HepG2 (cell line): ENCODE results near the gene HBQ1. TPM values are rescaled to one million over a fixed set of nuclear protein-coding genes. Genes with fewer than 3 reads are reported as not detected.
"Not testable (repeated sequence)": the region's sequence is repeated elsewhere in the genome, so short reads cannot be mapped to it uniquely, and the experiment has no call there.

Experiments used
- ATAC-seq: fragments of 200-7000 bp; cut with Tn5 transposase; 3 replicates; pipeline ENCODE4 v1.9.1; 2020; ENCODE audit warnings: mild to moderate bottlenecking, moderate library complexity
- BruUV-seq: library from RNA; stranded (reverse); fragments of 400-500 nt; replicated peaks from 2 replicates; lab custom pipeline; 2021; lab: Mats Ljungman, UMichigan
- CTCF ChIA-PET: fragments of 300-600 bp; formaldehyde crosslinking; extraction: SDS; loops from one replicate; lab custom pipeline; 2021; ENCODE audit warnings: low total read pairs, inconsistent platforms, low intra/inter-chr PET ratio; lab: Yijun Ruan, JAX
- POLR2A ChIA-PET: fragments of 350-600 bp; sonication (Branson Sonifier 250); formaldehyde crosslinking; loops from one replicate; lab custom pipeline; 2020; ENCODE audit warnings: antibody characterized with exemption, inconsistent platforms; lab: Yijun Ruan, JAX
- DNase-seq: peaks from one replicate; pipeline ENCODE4 v3.0.0-alpha.2; 2015; ENCODE audit warnings: low spot score
- FAIRE-seq: peaks from 3 replicates; lab custom pipeline; 2011; peaks lifted over from hg19 to GRCh38; lab: Jason Lieb, UNC
- H2AFZ ChIP-seq: one replicate; pipeline ENCODE4 v1.6.1; 2011; ENCODE audit warnings: low read length, inconsistent platforms
- H3K27ac ChIP-seq: fragments of 300-600 bp; 3 replicates; pipeline ENCODE4 v1.8.0; 2011; ENCODE audit warnings: mixed run types, mild to moderate bottlenecking, mixed read lengths, low read length, inconsistent platforms; ENCODE audit not compliant: insufficient read depth; ENCODE audit errors: extremely low read length
- H3K27me3 ChIP-seq, 2 experiments: fragments of 200-600 bp in 1 of 2; 2 replicates in 1 of 2; 3 replicates in 1 of 2; pipeline versions ENCODE4 v1.6.0 to v1.8.0; 2011; ENCODE audit warnings: low read length in 2 of 2, mild to moderate bottlenecking in 2 of 2, moderate library complexity in 2 of 2, inconsistent platforms in 1 of 2; ENCODE audit not compliant: insufficient read depth in 2 of 2, control insufficient read depth in 1 of 2
- H3K36me3 ChIP-seq, 2 experiments: fragments of 200-600 bp in 1 of 2; replicated peaks in 1 of 2; 2 replicates in 1 of 2; 3 replicates in 1 of 2; pipeline versions ENCODE4 v1.5.1 to v1.8.0; 2011; ENCODE audit warnings: low read length in 2 of 2, inconsistent platforms in 1 of 2; ENCODE audit not compliant: insufficient read depth in 2 of 2, control insufficient read depth in 1 of 2
- H3K4me1 ChIP-seq: 2 replicates; pipeline ENCODE4 v1.5.1; 2012; ENCODE audit warnings: low read length, inconsistent platforms; ENCODE audit not compliant: insufficient read depth
- H3K4me2 ChIP-seq: 2 replicates; pipeline ENCODE4 v1.6.0; 2011; ENCODE audit warnings: low read depth, low read length, inconsistent platforms
- H3K4me3 ChIP-seq, 3 experiments: fragments of 200-600 bp in 1 of 3; sonication (generic), shearing (Covaris generic) in 1 of 3; replicated peaks in 1 of 3; 2 replicates each; pipeline ENCODE4 v1.5.1; 2011 to 2016; ENCODE audit warnings: low read length in 3 of 3, inconsistent platforms in 2 of 3, low read depth in 2 of 3, mild to moderate bottlenecking in 2 of 3, control low read depth in 1 of 3, mixed read lengths in 1 of 3; ENCODE audit not compliant: insufficient read depth in 1 of 3
- H3K79me2 ChIP-seq: one replicate; pipeline ENCODE4 v1.6.1; 2011; ENCODE audit warnings: low read length, inconsistent platforms; ENCODE audit not compliant: insufficient read depth
- H3K9ac ChIP-seq: 2 replicates; pipeline ENCODE4 v1.6.0; 2011; ENCODE audit warnings: mild to moderate bottlenecking, low read depth, low read length, inconsistent platforms; ENCODE audit not compliant: insufficient read depth
- H3K9me3 ChIP-seq: 2 replicates; pipeline ENCODE4 v1.5.1; 2012; ENCODE audit warnings: mild to moderate bottlenecking, low read length
- H4K20me1 ChIP-seq: 2 replicates; pipeline ENCODE4 v1.6.0; 2011; ENCODE audit warnings: inconsistent platforms, mild to moderate bottlenecking, low read length, moderate library complexity; ENCODE audit not compliant: insufficient read depth
- MEIS2 ChIP-seq: sonication (generic); formaldehyde crosslinking; IDR thresholded peaks from 2 replicates; pipeline ENCODE4 v1.9.0; 2021; ENCODE audit warnings: mild to moderate bottlenecking, missing genetic modification reagents
- MIER2 ChIP-seq: IDR thresholded peaks from 2 replicates; pipeline ENCODE4 v1.6.1; 2016; ENCODE audit warnings: missing biosample characterization, missing genetic modification reagents
- NFKB2 ChIP-seq: sonication (generic); formaldehyde crosslinking; IDR thresholded peaks from 2 replicates; pipeline ENCODE4 v1.4.0; 2020; ENCODE audit warnings: missing genetic modification reagents, borderline replicate concordance
- REST ChIP-seq, 2 experiments: IDR thresholded peaks; 2 replicates each; pipeline ENCODE4 v1.6.1; 2011 to 2012; ENCODE audit warnings: low read length in 2 of 2, borderline replicate concordance in 1 of 2, low read depth in 1 of 2, mild to moderate bottlenecking in 1 of 2, moderate library complexity in 1 of 2
- SALL1 ChIP-seq: sonication (generic); formaldehyde crosslinking; IDR thresholded peaks from 2 replicates; pipeline ENCODE4 v1.8.0; 2022; ENCODE audit warnings: mild to moderate bottlenecking, missing genetic modification reagents
- SALL2 ChIP-seq: sonication (generic); formaldehyde crosslinking; IDR thresholded peaks from 2 replicates; pipeline ENCODE4 v1.8.1; 2023; ENCODE audit warnings: mild to moderate bottlenecking, missing genetic modification reagents, inconsistent platforms
- SAP130 ChIP-seq: IDR thresholded peaks from 2 replicates; pipeline ENCODE4 v1.6.1; 2016; ENCODE audit warnings: low read depth
- ZNF256 ChIP-seq: sonication (generic); formaldehyde crosslinking; conservative IDR thresholded peaks from 2 replicates; pipeline ENCODE4 v1.4.0; 2020; ENCODE audit warnings: missing genetic modification reagents
- WGBS: methylation state at CpG from one replicate; pipeline ENCODE4 v1.1.6; 2017; ENCODE audit warnings: low lambda C conversion rate; 5-methylcytosine and 5-hydroxymethylcytosine counted together
- in situ Hi-C: cut with HindIII; loops from 2 replicates; pipeline ENCODE4 v1.10.0; 2017; ENCODE audit warnings: low pct_unique_long_range_greater_than_20kb; ENCODE audit not compliant: extremely low pct_ligation_motif_present
- intact Hi-C: fragments of 100-400 bp; cut with micrococcal nuclease; formaldehyde crosslinking; loops from one replicate; pipeline ENCODE4 v1.10.0; 2022; ENCODE audit not compliant: unreplicated experiment
- polyA plus RNA-seq, 8 experiments: library from polyadenylated mRNA; depleted of rRNA in 3 of 8; stranded (reverse) in 7 of 8; unstranded in 1 of 8; fragments of >200 nt; fragmentation: Illumina TruSeq in 4 of 8; extraction: Trizol in 4 of 8; gene quantifications; 2 replicates each; pipeline versions ENCODE4 v1.2.1 to v1.2.3, GENCODE V29; 2011 to 2016; ENCODE audit warnings: low read depth in 4 of 8, missing spikeins in 1 of 8, mixed read lengths in 1 of 8; ENCODE audit not compliant: insufficient read depth in 1 of 8
- total RNA-seq, 5 experiments: library from RNA; depleted of rRNA; stranded (reverse); fragments of >200 nt; fragmentation: Illumina TruSeq; extraction: Trizol; gene quantifications; 2 replicates each; pipeline ENCODE4 v1.2.3, GENCODE V29; 2016; ENCODE audit warnings: low read depth in 1 of 5

HBQ1 gene
- total and polyA plus RNA-seq, 2 of the 13 experiments (the other 11 are each of a cell fraction or from before 2014, with no cell fraction given), result 4.9 to 7.4 TPM

- FAIRE-seq, H3K79me2 ChIP-seq, H4K20me1 ChIP-seq, ATAC-seq, H3K36me3 ChIP-seq, in situ Hi-C loops, H3K9ac ChIP-seq, CTCF ChIA-PET, H3K4me3 ChIP-seq, POLR2A ChIA-PET, H3K4me1 ChIP-seq, H3K27ac ChIP-seq, intact Hi-C loops, H2AFZ ChIP-seq, BruUV-seq, H3K4me2 ChIP-seq, H3K9me3 ChIP-seq, DNase-seq: not testable (repeated sequence)
- peaks cover 2 to 28% of the 10 kb centered on the region in 2 experiments; a peak in 4 of 5 replicates for H3K27me3 ChIP-seq
- WGBS, result 0% methylated on average over 1 of the region's 44 CpGs
Measured at GRCh38 chr16:173211-173854, 6.9 kb upstream of the HBQ1 start.

GRCh38 chr16:173928-174769 lies 6.1 kb upstream of the HBQ1 start:
- H3K4me3 ChIP-seq, H3K27ac ChIP-seq, H3K36me3 ChIP-seq, CTCF ChIA-PET, H3K4me1 ChIP-seq, H3K4me2 ChIP-seq, intact Hi-C loops, H3K79me2 ChIP-seq, DNase-seq, H4K20me1 ChIP-seq, POLR2A ChIA-PET, FAIRE-seq, H3K9me3 ChIP-seq, ATAC-seq, H3K9ac ChIP-seq, H2AFZ ChIP-seq, BruUV-seq, in situ Hi-C loops: not testable (repeated sequence)
- WGBS, result 52% methylated on average over 6 of the region's 13 CpGs
- TF ChIP-seq NFKB2 (peak; percentile 30; the same call in 1 of the 2 replicates), SAP130 (CRISPR knock-in tag) (peak; percentile 30; the same call in 1 of the 2 replicates), REST (IDR thresholded peaks at IDR 0.05; ENCODE audit: borderline replicate concordance in 1 of 2, low read depth in 1 of 2, low read length in 2 of 2) (peak; percentile 20 to 67), MIER2 (CRISPR knock-in tag) (peak; percentile 91), SALL2 (CRISPR knock-in tag) (peak; percentile 80; the same call in 1 of the 2 replicates), SALL1 (CRISPR knock-in tag) (0 out of 2 replicates have a peak, but pooled peaks have one; percentile 21), ZNF256 (CRISPR knock-in tag) (0 out of 2 replicates have a peak, but pooled peaks have one; percentile 64), MEIS2 (CRISPR knock-in tag) (0 out of 2 replicates have a peak, but pooled peaks have one; percentile 12)
- peaks cover 0 to 21% of the 10 kb centered on the region in 2 experiments; a peak in 4 of 5 replicates for H3K27me3 ChIP-seq
